Retinal pigment epithelial cell (primary cell): Measurements from ENCODE around the gene TMEM270.

ENCODE experiments used
- DNase-seq: peaks from one replicate; pipeline ENCODE4 v3.0.0-alpha.2; 2010; ENCODE audit warnings: low read depth
- H3K4me3 ChIP-seq: 2 replicates; pipeline ENCODE4 v1.5.1; 2011; ENCODE audit warnings: mild to moderate bottlenecking, low read length, control low read depth, moderate library complexity
- TF ChIP-seq, protein P1 (sequence below): conservative IDR thresholded peaks from 2 replicates; pipeline ENCODE4 v1.5.1; 2011; ENCODE audit warnings: low read depth, low read length, control low read depth, inconsistent platforms

Gene TMEM270

DNA sequence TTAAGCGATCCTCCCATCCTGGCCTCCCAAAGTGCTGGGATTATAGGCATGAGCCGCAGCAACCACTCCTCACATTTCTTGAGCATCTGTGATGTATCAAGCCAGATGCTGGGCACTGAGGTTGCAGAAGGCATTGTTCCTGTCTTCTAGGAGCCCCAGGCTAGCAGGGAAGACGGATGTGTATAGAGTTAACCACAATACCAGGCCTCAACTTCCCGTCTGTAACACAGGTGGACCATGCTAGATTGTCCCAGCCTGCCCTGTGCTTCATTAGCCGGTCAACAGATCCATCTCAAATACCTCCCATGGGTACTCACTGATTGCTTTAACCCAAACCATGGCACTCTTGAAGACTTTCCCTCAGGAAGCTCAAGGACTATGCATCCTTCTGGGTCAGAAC lies 32.0 kb upstream of the TMEM270 start:
- TF ChIP-seq, protein P1, sequence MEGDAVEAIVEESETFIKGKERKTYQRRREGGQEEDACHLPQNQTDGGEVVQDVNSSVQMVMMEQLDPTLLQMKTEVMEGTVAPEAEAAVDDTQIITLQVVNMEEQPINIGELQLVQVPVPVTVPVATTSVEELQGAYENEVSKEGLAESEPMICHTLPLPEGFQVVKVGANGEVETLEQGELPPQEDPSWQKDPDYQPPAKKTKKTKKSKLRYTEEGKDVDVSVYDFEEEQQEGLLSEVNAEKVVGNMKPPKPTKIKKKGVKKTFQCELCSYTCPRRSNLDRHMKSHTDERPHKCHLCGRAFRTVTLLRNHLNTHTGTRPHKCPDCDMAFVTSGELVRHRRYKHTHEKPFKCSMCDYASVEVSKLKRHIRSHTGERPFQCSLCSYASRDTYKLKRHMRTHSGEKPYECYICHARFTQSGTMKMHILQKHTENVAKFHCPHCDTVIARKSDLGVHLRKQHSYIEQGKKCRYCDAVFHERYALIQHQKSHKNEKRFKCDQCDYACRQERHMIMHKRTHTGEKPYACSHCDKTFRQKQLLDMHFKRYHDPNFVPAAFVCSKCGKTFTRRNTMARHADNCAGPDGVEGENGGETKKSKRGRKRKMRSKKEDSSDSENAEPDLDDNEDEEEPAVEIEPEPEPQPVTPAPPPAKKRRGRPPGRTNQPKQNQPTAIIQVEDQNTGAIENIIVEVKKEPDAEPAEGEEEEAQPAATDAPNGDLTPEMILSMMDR, result no peak
- no peak overlapping the region for H3K4me3 ChIP-seq
- no peak for DNase-seq

DNA sequence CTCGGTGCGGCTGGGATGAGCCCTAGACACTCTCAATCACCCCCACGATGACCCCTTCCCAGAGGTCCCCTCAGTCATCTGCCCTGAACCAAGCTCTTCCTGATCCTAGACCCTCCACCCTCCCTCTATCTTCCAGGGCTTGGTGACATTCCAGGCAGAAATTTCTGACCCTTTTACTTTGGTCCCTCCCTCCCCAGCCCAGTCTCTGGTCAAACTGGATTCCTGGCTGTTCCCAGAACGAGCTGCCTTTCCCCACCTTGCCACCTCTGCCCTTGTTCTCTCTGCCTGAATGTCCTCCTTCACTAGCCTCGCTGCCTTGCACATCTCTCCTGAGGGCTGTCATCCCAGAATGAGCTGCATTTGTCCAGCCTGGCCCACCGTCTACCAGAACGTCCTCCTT lies 31.5 kb upstream of the TMEM270 start:
- H3K4me3 ChIP-seq, result no peak overlapping the region
- TF ChIP-seq, protein P1, result no peak
- DNase-seq, result no peak

DNA sequence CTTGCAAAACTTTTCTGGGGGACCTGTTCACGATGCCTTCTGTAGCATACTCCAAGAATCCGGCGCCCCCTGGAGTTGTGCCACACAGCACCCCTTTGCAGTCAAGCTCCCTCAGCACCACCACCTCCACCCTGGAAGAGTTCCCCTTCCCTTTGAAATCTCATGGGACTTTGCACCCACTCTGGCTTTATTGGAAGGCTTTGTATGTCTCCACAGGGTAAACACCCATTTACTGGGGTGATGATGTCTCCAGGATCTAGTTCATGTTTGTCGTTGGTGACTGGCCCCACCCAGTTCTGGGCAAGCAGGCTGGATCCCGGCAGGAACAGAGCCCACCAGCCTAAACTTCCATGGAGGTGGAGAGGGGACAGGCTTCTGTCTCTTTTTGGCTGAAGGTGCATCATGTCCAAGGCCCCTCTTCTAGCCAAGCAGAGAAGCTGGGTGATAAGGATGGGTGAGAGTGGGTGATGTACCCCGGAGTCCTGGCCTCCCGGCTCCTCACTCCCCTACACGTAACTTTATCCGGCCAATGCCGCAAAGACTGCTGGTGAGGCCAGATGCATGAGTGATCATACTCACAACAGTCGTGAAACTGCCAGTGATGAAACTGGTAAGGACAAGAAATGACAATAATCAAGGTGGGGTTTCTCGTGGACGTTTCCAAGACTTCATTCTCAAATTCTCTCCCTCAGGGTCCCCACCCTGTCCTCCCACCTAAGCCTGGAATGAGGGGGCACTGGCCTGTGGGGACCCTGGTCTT lies 30.9 kb upstream of the TMEM270 start:
- TF ChIP-seq, protein P1, result no peak
- no peak overlapping the region for H3K4me3 ChIP-seq
- DNase-seq, result no peak

DNA sequence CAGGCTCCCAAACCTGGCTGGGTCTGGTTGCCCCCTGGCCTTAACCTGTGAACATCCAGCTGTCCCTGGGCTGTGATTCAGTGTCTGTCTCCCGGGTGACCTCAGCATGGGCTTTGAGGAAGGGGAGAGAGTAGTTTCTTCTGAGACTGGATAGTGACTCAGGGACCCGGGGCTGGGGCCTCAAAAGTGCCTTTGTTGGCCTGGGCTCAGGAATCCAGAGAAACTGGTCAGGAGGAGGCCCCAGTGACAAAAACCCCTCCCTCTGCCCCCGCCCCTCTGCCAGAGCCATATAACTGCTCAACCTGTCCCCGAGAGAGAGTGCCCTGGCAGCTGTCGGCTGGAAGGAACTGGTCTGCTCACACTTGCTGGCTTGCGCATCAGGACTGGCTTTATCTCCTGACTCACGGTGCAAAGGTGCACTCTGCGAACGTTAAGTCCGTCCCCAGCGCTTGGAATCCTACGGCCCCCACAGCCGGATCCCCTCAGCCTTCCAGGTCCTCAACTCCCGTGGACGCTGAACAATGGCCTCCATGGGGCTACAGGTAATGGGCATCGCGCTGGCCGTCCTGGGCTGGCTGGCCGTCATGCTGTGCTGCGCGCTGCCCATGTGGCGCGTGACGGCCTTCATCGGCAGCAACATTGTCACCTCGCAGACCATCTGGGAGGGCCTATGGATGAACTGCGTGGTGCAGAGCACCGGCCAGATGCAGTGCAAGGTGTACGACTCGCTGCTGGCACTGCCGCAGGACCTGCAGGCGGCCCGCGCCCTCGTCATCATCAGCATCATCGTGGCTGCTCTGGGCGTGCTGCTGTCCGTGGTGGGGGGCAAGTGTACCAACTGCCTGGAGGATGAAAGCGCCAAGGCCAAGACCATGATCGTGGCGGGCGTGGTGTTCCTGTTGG lies 30.0 kb upstream of the TMEM270 start, which contains the start of gene CLDN4:
CLDN4 (plus strand) TSS at position 316 of the 903 bp plus-strand sequence; CDS start at position 522, 206 bp downstream.
- TF ChIP-seq, protein P1, result no peak
- no peak for DNase-seq
- H3K4me3 ChIP-seq, result no peak within 1 kb of the TSS

DNA sequence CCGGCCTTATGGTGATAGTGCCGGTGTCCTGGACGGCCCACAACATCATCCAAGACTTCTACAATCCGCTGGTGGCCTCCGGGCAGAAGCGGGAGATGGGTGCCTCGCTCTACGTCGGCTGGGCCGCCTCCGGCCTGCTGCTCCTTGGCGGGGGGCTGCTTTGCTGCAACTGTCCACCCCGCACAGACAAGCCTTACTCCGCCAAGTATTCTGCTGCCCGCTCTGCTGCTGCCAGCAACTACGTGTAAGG lies 29.4 kb upstream of the TMEM270 start:
- TF ChIP-seq, protein P1, result no peak
- H3K4me3 ChIP-seq, result no peak overlapping the region
- DNase-seq, result no peak

DNA sequence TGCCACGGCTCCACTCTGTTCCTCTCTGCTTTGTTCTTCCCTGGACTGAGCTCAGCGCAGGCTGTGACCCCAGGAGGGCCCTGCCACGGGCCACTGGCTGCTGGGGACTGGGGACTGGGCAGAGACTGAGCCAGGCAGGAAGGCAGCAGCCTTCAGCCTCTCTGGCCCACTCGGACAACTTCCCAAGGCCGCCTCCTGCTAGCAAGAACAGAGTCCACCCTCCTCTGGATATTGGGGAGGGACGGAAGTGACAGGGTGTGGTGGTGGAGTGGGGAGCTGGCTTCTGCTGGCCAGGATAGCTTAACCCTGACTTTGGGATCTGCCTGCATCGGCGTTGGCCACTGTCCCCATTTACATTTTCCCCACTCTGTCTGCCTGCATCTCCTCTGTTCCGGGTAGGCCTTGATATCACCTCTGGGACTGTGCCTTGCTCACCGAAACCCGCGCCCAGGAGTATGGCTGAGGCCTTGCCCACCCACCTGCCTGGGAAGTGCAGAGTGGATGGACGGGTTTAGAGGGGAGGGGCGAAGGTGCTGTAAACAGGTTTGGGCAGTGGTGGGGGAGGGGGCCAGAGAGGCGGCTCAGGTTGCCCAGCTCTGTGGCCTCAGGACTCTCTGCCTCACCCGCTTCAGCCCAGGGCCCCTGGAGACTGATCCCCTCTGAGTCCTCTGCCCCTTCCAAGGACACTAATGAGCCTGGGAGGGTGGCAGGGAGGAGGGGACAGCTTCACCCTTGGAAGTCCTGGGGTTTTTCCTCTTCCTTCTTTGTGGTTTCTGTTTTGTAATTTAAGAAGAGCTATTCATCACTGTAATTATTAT lies 28.9 kb upstream of the TMEM270 start:
- TF ChIP-seq, protein P1, result no peak
- no peak overlapping the region for H3K4me3 ChIP-seq
- no peak for DNase-seq
